EH (cell line): ENCODE results near the gene SESN3.
A peak's percentile ranks its signal among the peaks of the same experiment; 100 is the strongest.
"Not testable (repeated sequence)": the region's sequence is repeated elsewhere in the genome, so short reads cannot be mapped to it uniquely, and the experiment has no call there.

Source experiments
- DNase-seq: peaks from one replicate; pipeline ENCODE4 v3.0.0-alpha.2; 2015; ENCODE audit warnings: low read depth

Gene SESN3, protein sequence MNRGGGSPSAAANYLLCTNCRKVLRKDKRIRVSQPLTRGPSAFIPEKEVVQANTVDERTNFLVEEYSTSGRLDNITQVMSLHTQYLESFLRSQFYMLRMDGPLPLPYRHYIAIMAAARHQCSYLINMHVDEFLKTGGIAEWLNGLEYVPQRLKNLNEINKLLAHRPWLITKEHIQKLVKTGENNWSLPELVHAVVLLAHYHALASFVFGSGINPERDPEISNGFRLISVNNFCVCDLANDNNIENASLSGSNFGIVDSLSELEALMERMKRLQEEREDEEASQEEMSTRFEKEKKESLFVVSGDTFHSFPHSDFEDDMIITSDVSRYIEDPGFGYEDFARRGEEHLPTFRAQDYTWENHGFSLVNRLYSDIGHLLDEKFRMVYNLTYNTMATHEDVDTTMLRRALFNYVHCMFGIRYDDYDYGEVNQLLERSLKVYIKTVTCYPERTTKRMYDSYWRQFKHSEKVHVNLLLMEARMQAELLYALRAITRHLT

GRCh38 chr11:95231127-95231880 lies at the start of gene SESN3:
SESN3 (minus strand) TSS chr11:95231202; CDS start chr11:95230860, 342 bp downstream.
- peak; percentile 93 for DNase-seq

DNA sequence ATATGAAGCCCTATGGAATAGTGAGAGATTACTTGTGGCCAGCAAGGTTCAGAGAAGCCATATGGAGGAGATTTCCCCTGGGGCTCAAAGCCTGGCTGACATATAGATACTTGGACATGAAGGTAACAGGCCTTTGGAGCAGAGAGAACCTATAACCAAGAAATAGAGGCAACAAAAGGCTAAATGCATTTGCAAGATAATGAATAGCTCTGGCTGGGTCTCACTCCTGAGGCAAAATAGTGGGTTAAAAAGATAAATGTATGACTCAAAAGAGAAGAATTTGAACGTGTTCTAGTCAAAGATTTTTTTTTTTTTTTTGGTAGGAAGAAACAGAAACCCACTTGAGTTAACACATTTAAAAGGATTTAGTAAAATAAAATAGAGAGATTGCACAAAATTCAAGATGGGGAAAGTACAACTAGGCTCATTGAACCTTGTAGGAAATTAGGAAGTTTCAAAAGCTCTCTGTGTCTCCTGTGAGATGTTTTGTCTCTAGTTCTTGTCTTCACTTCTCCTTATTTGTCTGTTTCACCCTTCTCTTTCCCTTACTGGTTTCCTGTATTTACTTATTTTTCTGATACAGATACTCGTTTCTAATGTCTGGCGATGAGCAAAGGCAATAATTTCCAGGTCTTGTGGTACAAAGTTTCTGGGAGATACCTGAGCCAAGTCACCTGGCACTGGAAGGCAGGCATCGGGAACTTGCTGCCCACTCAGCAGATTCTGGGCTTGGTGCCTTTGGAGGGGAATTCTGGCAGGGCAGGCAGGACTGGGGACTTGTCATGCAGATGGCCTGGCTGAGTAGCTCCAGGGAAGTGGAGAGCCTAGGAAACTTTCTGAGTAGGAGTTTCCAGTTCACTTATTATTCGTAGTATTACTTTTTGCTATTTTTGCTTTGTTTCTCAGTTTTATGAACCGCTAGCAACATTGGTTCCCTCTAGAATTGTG lies 49.2 kb upstream of the SESN3 start:
- no peak for DNase-seq

GRCh38 chr11:95277868-95278267 lies 46.9 kb upstream of the SESN3 start:
- DNase-seq = no peak

- no peak for DNase-seq
Measured at GRCh38 chr11:95276139-95276538, 45.1 kb upstream of the SESN3 start.

DNA sequence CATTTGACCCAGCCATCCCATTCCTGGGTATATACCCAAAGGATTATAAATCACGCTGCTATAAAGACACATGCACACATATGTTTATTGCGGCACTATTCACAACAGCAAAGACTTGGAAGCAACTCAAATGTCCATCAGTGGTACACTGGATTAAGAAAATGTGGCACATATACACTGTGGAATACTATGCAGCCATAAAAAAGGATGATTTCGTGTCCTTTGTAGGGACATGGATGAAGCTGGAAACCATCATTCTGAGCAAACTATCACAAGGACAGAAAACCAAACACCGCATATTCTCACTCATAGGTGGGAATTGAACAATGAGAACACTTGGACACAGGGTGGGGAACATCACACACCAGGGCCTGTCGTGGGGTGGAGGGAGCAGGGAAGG lies 42.6 kb upstream of the SESN3 start:
- DNase-seq = not testable (repeated sequence)

- no peak for DNase-seq
Measured at GRCh38 chr11:95269036-95269819, 38.2 kb upstream of the SESN3 start.

DNA sequence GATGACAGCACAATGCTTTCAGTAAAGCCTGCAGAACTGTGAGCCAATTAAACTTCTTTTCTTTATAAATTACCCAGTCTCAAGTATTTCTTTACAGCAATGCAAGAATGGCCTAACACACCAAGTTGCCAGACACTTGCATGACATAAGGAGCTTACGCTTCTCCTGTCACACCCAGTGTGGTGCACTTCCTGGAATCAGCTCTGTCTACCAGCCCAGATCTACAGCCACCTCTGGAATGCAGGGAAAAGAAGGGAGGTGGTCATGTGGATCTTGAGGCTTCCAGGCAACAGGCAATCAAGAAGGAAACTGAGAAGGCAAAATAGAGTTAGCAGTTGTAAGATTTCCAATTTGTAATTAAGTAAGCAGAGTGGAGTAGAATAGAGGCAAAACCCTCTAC lies 37.4 kb upstream of the SESN3 start:
- DNase-seq = no peak

DNA sequence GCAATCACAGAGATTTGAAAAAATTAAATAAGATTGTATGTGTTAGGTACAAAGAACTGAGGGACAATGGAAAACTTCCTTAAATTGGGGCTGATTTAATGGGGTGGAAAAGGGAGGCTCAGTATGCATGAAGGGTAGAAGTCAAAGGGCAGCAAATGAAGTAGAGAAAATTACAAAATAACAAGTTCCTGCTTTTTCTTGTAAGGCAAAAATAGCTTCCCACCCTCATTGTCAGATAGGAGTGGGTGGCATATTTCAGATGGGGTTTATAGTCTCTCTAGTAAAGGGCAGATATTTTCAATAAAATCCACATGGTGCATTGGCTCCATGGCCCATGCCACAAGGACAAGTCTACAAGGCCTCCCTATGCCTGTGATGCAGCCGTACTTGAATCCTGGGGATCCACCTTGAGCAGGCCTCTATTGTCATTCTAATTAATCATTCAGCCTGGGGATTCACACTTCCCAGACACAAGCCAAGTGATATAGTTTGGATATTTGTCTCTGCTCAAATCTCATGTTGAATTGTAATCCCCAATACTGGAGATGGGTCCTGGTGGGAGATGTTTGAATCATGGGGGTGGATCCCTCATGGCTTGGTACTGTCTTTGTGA lies 36.7 kb upstream of the SESN3 start:
- no peak for DNase-seq

DNA sequence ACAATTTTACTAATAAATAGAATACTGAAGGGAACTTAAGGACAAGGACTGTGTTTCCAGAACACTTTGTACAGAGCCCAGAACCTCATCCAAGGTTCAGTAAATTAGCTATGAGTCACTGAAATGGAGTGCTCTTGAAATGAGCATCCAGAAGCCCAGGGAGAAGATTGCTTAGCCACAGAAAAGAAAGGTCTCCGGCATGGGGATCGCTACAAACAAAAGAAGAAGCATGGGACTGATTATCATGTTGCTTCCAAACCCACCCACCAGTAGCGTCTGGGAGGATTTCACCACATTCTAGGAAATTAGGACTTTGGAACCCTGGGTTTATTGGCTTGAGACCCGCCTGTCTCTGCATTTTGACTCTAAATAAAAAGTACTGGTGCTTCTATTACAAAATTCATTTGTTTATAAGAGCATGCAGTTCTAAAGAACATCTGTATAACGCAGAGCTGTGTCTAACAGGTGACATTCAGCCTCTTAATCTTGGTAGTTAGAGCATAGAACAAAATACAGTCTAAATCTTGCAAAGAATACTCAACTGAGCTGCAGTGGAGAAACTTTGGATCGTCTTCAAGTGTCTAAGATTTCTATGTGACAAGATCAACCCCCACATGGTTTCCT lies 35.9 kb upstream of the SESN3 start:
- no peak for DNase-seq

DNA sequence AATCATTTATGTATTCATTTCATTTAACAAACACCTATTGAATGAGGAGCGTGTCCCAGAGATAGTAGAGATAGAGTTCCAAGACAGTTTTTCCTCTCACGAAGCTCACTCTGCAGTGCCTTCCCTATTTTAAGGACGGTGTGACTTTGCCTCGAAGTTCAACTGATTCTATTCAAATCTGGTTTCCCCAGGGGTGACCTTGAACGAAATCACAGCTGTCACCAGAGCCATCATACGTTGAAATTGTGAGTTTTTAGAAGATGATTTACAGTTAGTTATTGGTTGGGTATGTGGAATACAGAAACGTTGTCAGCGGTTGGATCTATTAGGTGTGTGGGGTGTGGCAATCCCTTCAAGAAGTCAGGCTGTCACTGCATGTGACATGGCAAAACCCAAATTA lies 33.9 kb upstream of the SESN3 start:
- no peak for DNase-seq

DNA sequence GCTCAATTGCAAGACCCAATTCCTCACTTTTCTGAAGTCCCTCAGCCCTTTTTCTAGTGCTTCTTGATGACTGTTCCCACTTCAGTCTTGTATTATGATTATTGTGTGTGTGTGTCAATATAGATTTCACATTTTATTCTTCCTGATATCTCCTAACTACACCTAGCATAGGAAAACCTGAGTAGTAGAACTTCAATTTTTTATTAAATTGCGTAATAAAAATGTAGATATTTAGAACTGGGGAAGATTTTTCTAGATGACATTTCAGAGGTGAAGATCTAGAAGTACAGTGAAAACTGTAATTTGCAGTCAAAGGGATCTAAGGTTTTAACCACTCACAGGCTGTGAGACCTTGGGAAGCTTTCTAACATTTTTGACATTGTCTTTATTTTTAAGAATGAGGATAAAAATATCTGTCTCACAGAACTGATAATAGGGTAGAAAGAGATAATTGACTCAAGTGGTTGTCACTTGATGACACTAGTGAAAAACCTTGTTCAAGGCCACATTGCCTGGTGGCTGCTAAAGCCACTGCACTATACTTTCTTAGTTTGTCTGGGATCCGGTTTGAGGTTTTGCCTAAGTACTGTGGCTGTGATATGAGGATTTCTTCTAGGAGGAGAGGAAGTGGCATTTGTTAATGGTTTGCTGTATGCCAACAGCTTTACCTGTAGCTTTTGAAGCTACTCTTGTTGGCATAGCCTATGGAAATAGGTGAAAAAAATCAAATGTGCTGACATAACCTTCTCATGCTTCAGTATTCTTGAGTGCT lies 32.2 kb upstream of the SESN3 start:
- no peak for DNase-seq

DNA sequence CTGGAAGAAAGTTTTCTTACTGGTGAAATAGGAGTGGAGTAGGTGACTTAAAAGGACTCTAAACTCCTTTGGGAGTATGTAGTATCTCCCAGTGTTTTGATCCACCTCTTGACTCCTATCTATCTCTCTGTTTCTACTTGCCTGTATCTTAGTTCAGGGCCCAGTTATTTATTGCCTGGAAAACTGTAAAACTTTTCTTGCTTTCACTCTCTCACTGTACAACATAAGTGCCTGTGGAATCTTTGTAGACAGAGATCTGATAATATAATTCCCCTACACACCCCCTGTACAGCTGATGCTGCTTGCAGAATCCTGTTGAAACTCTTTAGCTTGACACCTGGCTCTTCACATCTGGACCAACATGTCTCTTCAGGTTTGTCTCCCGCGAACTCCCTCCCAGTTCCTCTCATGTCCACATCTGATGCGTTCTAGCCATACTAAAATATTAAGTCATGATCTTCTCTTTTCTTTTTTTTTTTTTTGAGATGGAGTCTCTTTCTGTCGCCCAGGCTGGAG lies 26.5 kb upstream of the SESN3 start:
- DNase-seq = no peak

- DNase-seq = no peak
Measured at GRCh38 chr11:95256321-95256779, 25.3 kb upstream of the SESN3 start.

- no peak for DNase-seq
Measured at GRCh38 chr11:95255251-95256145, 24.5 kb upstream of the SESN3 start.

- no peak for DNase-seq
Measured at GRCh38 chr11:95254716-95255115, 23.7 kb upstream of the SESN3 start.

DNA sequence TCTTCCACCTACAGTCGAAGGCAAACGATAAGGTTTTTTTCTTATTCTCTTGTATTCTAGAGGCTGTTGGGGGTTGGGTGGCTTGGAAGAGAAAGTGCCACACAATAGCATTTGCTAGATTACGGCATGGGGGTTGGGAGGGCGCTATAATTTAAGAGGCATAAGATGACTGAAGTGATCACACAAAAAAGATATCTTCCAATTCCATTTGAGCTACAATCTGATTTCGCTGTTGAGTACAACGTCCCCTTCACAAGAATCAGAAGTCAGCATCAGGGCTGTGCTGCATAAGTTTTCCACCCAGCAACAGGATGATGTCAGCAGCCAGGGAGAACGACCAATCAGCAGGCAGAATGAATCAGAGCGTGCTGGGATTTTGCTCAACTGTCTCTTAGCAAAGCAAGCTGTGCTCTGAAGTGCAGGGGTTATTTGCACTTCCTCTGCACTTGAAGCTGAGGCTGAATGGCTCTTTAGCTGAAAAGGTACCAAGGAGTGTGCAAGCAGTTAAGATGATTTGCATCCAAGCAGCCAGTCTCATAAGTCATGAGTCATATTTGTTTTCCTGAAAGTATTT lies 23.2 kb upstream of the SESN3 start:
- DNase-seq = peak; percentile 80

DNA sequence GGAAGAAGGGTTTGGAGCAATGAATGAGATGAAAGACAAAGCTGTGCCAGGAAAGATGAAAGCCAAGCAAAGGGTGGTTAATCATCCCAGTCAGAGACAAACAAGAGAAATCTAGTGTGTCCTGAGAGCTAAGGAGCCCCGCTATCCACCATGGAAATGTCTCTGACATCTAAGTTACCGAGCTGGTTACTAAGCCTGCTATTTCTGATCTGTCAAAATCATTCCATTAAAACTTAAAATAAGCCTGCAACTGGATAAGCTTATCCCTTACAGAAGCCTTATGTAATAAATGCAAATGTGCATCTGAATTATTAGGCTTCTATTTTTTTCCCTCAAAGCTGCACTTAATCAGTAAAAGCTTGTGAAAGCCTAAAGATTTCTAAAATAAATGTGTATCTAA lies 22.1 kb upstream of the SESN3 start:
- no peak for DNase-seq

GRCh38 chr11:95252586-95252985 lies 21.6 kb upstream of the SESN3 start:
- no peak for DNase-seq
